ENCODE data around the gene ZMYND8.

ZMYND8 gene

DNA sequence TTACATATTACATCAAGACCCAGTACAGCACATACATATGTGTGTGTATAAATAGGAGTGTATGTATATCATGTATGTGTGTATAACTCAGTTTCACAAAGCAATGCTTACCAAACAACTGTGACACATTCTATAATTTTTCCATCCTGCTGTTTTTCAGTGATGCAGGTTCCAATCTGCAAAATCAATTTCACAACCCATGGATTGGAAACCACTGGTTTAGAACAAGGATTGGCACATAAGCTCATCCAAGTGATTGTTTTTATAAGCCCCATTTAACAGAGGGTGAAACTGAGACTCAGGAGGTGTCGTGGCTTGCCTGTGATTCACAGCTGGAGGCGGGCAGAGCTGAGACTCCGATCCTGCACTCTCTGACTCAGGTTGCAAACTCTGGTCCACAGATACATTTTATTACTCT lies 158.2 kb downstream of the ZMYND8 start:
- Histone ChIP-seq H3K36me3 (ENCODE audit: control insufficient read depth in 1 of 2, insufficient read depth in 2 of 2, low read length in 2 of 2) (no peaks in the 10 kb centered on the region), H3K4me1 (ENCODE audit: control insufficient read depth in 1 of 2, insufficient read depth in 2 of 2, low read length in 2 of 2) (no peaks in the 10 kb centered on the region), H3K27ac (ENCODE audit: low read length) (no peak overlapping the region), H3K9me3 (ENCODE audit: control insufficient read depth in 1 of 2, low read length in 2 of 2) (no peaks in the 10 kb centered on the region), H3K4me3 (ENCODE audit: low read depth in 1 of 2, low read length in 2 of 2) (no peak overlapping the region), H3K27me3 (ENCODE audit: low read depth, low read length) (no peaks in the 10 kb centered on the region)

DNA sequence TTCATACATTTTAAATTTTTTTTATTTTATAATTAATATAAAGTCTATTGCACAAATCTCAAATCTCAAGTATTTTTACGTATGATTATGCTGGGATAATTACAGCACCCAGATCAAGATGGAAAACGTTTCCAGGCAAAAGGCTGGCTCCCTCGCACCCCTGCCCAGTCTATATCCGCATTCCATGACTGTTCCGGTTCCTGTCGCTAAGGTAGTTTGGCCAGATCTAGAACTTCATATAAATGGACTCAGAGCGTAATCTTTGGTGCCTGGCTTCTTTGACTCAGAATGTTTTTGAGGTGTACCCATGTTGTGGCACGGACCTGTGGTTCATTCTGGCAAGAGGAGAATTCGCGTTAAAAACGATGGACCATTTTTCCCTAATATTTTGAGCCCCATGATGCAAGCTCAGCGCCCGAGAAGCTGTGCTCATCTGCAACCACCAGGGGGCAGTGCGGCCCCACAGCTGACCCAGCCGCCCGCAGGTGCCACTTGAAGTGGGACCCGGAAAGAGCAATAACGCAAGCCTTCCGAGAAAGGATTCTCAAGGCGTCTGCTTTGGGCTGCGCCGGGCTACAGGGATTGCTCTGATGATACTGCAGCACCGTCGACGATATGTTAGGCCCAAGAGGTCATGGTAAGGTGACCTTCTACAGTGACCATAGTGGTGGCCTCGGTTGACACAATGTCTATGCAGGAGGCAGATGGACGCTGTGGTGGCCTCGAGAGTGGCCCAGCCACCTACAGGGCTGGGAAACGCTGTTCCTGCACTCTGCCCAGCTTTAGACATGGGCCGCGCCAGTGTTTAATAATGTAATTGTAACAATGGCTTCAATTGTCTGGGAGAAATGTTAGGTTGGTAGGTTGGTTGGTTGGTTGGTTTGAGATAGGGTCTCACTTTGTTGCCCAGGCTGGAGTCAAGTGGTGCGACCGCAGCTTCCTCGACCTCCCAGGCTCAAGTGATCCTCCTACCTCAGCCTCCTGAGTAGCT lies 160.1 kb downstream of the ZMYND8 start:
- Histone ChIP-seq H3K27ac (ENCODE audit: low read length) (no peak overlapping the region), H3K27me3 (ENCODE audit: low read depth, low read length) (no peaks in the 10 kb centered on the region), H3K9me3 (ENCODE audit: control insufficient read depth in 1 of 2, low read length in 2 of 2) (peaks cover 0 to 5% of the 10 kb centered on the region in 2 donors), H3K36me3 (ENCODE audit: control insufficient read depth in 1 of 2, insufficient read depth in 2 of 2, low read length in 2 of 2) (no peaks in the 10 kb centered on the region), H3K4me3 (ENCODE audit: low read depth in 1 of 2, low read length in 2 of 2) (no peak overlapping the region), H3K4me1 (ENCODE audit: control insufficient read depth in 1 of 2, insufficient read depth in 2 of 2, low read length in 2 of 2) (no peaks in the 10 kb centered on the region)

DNA sequence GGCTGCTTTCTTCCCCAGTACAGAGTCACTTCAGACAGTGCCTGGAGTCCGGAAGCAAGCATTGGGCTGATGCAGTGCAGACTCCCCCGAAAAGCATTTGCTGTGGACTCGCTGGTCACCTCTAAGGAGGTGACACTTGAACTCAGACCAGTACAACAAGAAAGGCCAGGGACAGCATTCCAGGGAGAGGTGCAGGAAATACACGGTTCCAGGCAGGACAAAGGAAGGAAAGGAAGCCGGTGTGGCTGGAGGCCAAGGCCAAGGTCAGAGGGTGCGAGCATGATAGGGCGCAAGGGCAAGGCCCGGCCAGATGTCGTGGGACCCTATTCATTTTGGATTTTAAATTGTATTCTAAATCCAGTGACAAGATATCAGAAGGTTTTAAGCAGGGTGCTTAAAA lies 160.9 kb downstream of the ZMYND8 start:
- Histone ChIP-seq H3K27me3 (ENCODE audit: low read depth, low read length) (no peaks in the 10 kb centered on the region), H3K4me3 (ENCODE audit: low read depth in 1 of 2, low read length in 2 of 2) (no peak overlapping the region), H3K4me1 (ENCODE audit: control insufficient read depth in 1 of 2, insufficient read depth in 2 of 2, low read length in 2 of 2) (no peaks in the 10 kb centered on the region), H3K9me3 (ENCODE audit: control insufficient read depth in 1 of 2, low read length in 2 of 2) (peaks cover 0 to 5% of the 10 kb centered on the region in 2 donors), H3K27ac (ENCODE audit: low read length) (no peak overlapping the region), H3K36me3 (ENCODE audit: control insufficient read depth in 1 of 2, insufficient read depth in 2 of 2, low read length in 2 of 2) (no peaks in the 10 kb centered on the region)

DNA sequence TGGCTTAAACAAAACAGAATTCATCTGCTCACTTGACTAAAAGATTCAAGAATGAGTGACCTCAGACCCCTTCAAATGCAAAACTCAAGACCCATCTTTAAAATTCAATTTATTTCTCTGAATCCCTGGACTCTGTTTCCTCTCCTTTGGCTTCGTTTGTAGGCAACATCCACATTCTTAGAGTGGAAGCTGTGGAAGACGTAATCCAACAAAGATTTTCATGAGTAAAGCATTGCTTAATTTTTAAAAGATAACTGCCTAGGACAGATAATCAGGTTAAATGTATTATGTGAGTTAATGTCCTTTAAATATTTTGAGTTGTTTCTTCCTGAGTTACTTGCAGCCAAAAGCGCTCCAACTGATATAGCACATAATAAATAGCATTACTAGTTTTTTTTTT lies 164.5 kb downstream of the ZMYND8 start:
- no peaks in the 10 kb centered on the region for H3K4me1 ChIP-seq (ENCODE audit: control insufficient read depth in 1 of 2, insufficient read depth in 2 of 2, low read length in 2 of 2)
- H3K36me3 ChIP-seq (ENCODE audit: control insufficient read depth in 1 of 2, insufficient read depth in 2 of 2, low read length in 2 of 2), result no peaks in the 10 kb centered on the region

DNA sequence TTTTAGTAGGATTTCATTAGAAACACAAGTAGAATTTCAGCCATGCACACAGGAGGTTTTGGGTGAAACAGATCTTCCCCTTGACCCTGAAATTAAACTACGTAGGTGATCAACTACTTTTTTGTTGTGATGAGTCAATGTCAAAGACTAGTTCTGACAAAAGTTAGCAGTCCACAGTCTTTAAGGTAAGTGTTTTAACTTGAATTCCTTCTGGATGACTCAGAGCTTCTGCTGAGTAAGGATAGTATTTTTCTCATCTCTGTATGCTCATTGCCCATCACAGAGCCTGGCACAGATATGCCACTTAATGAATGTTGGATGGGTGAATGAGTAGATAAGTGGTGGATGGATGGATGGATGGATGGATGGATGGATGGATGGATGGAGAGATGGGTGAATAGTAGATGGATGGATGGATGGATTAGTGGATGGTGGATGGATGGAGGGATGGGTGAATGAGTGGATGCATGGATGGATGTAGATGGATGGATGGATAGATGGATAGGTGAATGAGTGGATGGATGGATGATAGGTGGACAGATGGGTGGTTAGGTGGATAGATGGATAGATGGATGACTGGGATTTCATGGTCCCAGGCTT lies 165.3 kb downstream of the ZMYND8 start:
- Histone ChIP-seq H3K4me3 (ENCODE audit: low read depth in 1 of 2, low read length in 2 of 2) (no peak overlapping the region), H3K27me3 (ENCODE audit: low read depth, low read length) (no peaks in the 10 kb centered on the region), H3K36me3 (ENCODE audit: control insufficient read depth in 1 of 2, insufficient read depth in 2 of 2, low read length in 2 of 2) (no peaks in the 10 kb centered on the region), H3K4me1 (ENCODE audit: control insufficient read depth in 1 of 2, insufficient read depth in 2 of 2, low read length in 2 of 2) (no peaks in the 10 kb centered on the region), H3K27ac (ENCODE audit: low read length) (no peak overlapping the region), H3K9me3 (ENCODE audit: control insufficient read depth in 1 of 2, low read length in 2 of 2) (peaks cover 0 to 5% of the 10 kb centered on the region in 2 donors)

More for the DNA sequence above, 164.5 kb downstream of the ZMYND8 start:
- H3K9me3 ChIP-seq (ENCODE audit: control insufficient read depth in 1 of 2, low read length in 2 of 2), result peaks cover 0 to 5% of the 10 kb centered on the region in 2 donors
- no peak overlapping the region for H3K27ac ChIP-seq (ENCODE audit: low read length)
- no peaks in the 10 kb centered on the region for H3K27me3 ChIP-seq (ENCODE audit: low read depth, low read length)
- H3K4me3 ChIP-seq (ENCODE audit: low read depth in 1 of 2, low read length in 2 of 2), result no peak overlapping the region

DNA sequence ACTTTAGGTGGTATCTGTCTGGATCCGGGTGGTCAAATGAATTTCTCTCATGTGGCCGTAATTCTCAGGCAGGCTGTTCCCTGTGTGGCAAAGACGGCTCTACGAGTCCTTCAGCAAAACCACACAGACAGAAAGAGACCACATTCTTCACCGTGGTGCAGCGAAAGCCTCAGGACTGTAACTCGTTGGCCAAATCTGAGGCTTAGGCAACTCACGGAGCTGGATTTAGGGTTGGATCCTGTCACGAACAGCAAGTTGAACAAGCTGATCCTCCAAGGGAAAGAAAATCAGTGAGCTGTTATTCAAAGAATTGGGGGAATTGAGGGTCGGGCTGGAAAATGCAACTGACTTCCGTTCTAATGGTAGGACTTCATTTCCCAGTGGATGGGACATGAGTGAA lies 167.4 kb downstream of the ZMYND8 start:
- Histone ChIP-seq H3K27me3 (ENCODE audit: low read depth, low read length) (no peaks in the 10 kb centered on the region), H3K4me1 (ENCODE audit: control insufficient read depth in 1 of 2, insufficient read depth in 2 of 2, low read length in 2 of 2) (no peaks in the 10 kb centered on the region), H3K36me3 (ENCODE audit: control insufficient read depth in 1 of 2, insufficient read depth in 2 of 2, low read length in 2 of 2) (no peaks in the 10 kb centered on the region), H3K27ac (ENCODE audit: low read length) (no peak overlapping the region), H3K9me3 (ENCODE audit: control insufficient read depth in 1 of 2, low read length in 2 of 2) (peaks cover 0 to 5% of the 10 kb centered on the region in 2 donors), H3K4me3 (ENCODE audit: low read depth in 1 of 2, low read length in 2 of 2) (no peak overlapping the region)

DNA sequence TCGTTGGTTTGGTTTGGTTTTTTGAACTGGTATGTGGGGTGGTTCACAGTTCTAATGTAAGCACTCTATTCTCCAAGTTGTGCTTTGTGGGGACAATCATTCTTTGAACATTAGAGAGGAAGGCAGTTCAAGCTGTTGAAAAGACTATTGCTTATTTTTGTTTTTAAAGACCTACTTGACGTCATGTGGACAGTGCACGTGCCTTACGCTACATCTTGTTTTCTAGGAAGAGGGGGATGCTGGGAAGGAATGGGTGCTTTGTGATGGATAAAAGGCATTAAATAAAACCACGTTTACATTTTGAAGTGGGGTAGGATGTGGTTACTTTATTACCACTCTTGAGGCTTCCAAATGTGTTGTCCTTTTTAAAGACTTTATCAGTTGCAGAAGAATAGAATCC lies 168.0 kb downstream of the ZMYND8 start:
- no peaks in the 10 kb centered on the region for H3K36me3 ChIP-seq (ENCODE audit: control insufficient read depth in 1 of 2, insufficient read depth in 2 of 2, low read length in 2 of 2)
- no peak overlapping the region for H3K4me3 ChIP-seq (ENCODE audit: low read depth in 1 of 2, low read length in 2 of 2)

DNA sequence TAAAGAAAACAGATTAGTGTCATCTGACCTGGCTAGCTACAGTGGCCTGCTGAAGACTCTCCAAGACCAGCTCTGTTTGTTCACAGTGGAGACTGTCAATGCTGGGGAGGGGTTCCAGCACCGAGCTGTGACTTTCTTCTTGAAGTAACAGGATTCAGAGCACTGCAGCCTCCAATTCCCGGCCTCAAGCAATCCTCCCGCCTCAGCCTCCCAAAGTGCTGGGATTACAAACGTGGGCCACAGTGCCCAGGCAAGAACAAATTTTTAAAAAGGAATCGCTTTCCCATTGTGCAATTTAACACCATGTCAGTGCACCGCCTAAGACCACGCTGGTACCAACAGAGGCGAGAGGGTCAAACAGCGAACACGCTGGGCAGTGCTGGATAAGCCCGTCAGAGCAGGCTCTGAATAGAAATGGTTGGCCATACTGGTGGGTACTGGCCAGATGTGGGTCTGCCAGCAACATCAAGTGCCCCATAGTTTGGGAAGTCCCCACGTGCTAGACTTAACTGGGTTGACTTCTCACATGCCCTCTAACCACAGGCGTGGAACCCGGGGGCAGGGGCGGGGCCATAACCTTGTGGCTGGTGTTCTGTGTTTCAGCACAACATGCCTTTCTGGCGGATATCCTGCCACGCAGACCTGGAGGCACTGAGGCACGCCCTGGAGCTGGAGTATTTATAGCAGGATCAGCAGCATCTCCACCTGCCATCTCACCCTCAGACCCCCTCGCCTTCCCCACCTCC lies 168.9 kb downstream of the ZMYND8 start:
- Histone ChIP-seq H3K36me3 (ENCODE audit: control insufficient read depth in 1 of 2, insufficient read depth in 2 of 2, low read length in 2 of 2) (no peaks in the 10 kb centered on the region), H3K4me1 (ENCODE audit: control insufficient read depth in 1 of 2, insufficient read depth in 2 of 2, low read length in 2 of 2) (no peaks in the 10 kb centered on the region), H3K27me3 (ENCODE audit: low read depth, low read length) (no peaks in the 10 kb centered on the region), H3K4me3 (ENCODE audit: low read depth in 1 of 2, low read length in 2 of 2) (no peak overlapping the region), H3K9me3 (ENCODE audit: control insufficient read depth in 1 of 2, low read length in 2 of 2) (peaks cover 0 to 5% of the 10 kb centered on the region in 2 donors), H3K27ac (ENCODE audit: low read length) (no peak overlapping the region)

More for the DNA sequence above, 168.0 kb downstream of the ZMYND8 start:
- H3K4me1 ChIP-seq (ENCODE audit: control insufficient read depth in 1 of 2, insufficient read depth in 2 of 2, low read length in 2 of 2), result no peaks in the 10 kb centered on the region
- H3K9me3 ChIP-seq (ENCODE audit: control insufficient read depth in 1 of 2, low read length in 2 of 2), result peaks cover 0 to 5% of the 10 kb centered on the region in 2 donors
- no peak overlapping the region for H3K27ac ChIP-seq (ENCODE audit: low read length)
- no peaks in the 10 kb centered on the region for H3K27me3 ChIP-seq (ENCODE audit: low read depth, low read length)

DNA sequence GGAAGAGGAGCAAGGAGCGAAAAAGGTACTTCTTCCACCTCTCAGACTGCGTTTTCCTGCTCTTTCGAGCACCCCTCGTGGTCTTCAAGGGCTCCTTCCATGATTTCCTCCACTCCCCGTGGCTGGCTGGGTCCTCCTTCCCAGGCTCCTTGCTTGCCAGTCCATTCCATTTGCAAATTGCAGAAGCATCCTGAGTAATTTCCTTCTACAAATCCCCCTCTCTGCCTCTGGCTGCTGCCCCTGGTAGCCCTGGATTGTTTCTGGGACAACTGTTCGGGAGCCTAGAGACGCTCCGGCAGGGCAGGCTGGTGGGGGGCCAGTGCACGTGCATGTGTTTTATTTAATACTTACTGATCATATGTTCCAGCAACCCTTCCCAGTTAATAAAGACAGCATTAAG lies 173.1 kb downstream of the ZMYND8 start:
- H3K4me3 ChIP-seq (ENCODE audit: low read depth in 1 of 2, low read length in 2 of 2), result no peak overlapping the region
- H3K4me1 ChIP-seq (ENCODE audit: control insufficient read depth in 1 of 2, insufficient read depth in 2 of 2, low read length in 2 of 2), result no peaks in the 10 kb centered on the region
- H3K9me3 ChIP-seq (ENCODE audit: control insufficient read depth in 1 of 2, low read length in 2 of 2), result no peaks in the 10 kb centered on the region
- H3K27ac ChIP-seq (ENCODE audit: low read length), result no peak overlapping the region
- H3K27me3 ChIP-seq (ENCODE audit: low read depth, low read length), result no peaks in the 10 kb centered on the region
- no peaks in the 10 kb centered on the region for H3K36me3 ChIP-seq (ENCODE audit: control insufficient read depth in 1 of 2, insufficient read depth in 2 of 2, low read length in 2 of 2)

DNA sequence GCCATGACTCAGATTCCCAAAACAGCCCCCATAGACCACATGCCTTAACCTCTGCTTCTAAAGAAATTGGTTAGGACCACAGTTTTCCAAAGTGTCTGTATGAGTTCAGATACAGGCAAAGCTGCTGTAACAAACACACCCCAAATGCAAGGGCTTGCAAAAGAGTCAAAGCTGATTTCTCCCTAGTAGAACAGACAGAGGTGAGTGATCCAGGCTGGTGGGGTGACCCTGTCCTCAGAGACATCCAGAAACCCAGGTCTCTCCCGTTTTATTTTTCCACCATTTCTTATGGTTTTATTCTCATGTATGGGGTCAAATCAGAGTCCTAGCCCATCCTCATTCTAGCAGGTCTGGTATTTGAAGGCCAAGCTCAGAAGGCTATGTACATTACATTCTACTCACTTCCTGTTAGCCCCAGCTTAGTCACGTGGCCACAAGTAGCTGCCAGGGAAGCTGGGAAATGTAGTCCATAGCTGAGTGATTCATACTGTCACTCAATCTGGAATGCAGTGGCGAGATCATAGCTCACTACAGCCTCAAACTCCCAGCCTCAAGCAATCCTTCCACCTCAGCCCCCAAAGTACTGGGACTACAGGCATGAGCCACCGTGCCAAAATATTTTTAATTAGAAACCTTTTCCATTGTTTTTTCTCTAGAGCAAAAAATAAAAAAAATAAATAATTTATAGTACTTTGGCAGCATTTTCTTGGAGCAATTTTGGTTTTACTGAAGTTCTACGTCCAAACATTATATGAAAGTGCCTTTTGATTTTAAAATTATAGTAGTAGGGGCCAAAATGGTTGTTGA lies 175.2 kb downstream of the ZMYND8 start:
- H3K27me3 ChIP-seq (ENCODE audit: low read depth, low read length), result no peaks in the 10 kb centered on the region
- H3K4me3 ChIP-seq (ENCODE audit: low read depth in 1 of 2, low read length in 2 of 2), result no peak overlapping the region
- H3K27ac ChIP-seq (ENCODE audit: low read length), result no peak overlapping the region
- H3K36me3 ChIP-seq (ENCODE audit: control insufficient read depth in 1 of 2, insufficient read depth in 2 of 2, low read length in 2 of 2), result no peaks in the 10 kb centered on the region
- H3K4me1 ChIP-seq (ENCODE audit: control insufficient read depth in 1 of 2, insufficient read depth in 2 of 2, low read length in 2 of 2), result no peaks in the 10 kb centered on the region
- H3K9me3 ChIP-seq (ENCODE audit: control insufficient read depth in 1 of 2, low read length in 2 of 2), result no peaks in the 10 kb centered on the region

Measured in muscle layer of duodenum (tissue), 2 donors.